Measurements from ENCODE around the gene SUMO1. TPM values are rescaled to one million over a fixed set of nuclear protein-coding genes. Genes with fewer than 3 reads are reported as not detected.

SUMO1 gene
- total RNA-seq, 1 donor from 2014 or later = 38.8 TPM

Small RNAs within 50 kb of the gene (small RNA-seq; reads per million reads assigned to genes)
- not detected for gene AC079354.2
- not detected for gene RF00575
- 146 reads per million, percentile 97 among the genes with 10 or more reads in this experiment for gene SNORD70

Other genes starting within 250 kb of the SUMO1 start
- gene FZD7, start 204.7 kb downstream of the SUMO1 start, total RNA-seq = 37.1 TPM
- gene KIAA2012, start 165.3 kb downstream of the SUMO1 start, total RNA-seq = not detected
- gene NOP58, start 27.2 kb upstream of the SUMO1 start, total RNA-seq = 80.8 TPM
- 47.9 TPM for gene BMPR2, start 137.7 kb upstream of the SUMO1 start, total RNA-seq

All from vagina (tissue), 1 donor.